BE2C (cell line): ENCODE measurements around the gene CRB2.

ENCODE experiments used
- DNase-seq: peaks from one replicate; pipeline ENCODE4 v3.0.0-alpha.2; 2020
- H3K27me3 ChIP-seq: fragments of 250-450 bp; sonication (Bioruptor Pico); 2 replicates; pipeline ENCODE4 v1.5.1; 2020; ENCODE audit warnings: mild to moderate bottlenecking
- H3K36me3 ChIP-seq: fragments of 250-450 bp; sonication (Bioruptor Pico); 2 replicates; pipeline ENCODE4 v1.5.1; 2020; ENCODE audit warnings: mild to moderate bottlenecking
- H3K4me1 ChIP-seq: fragments of 250-450 bp; sonication (Bioruptor Pico); 2 replicates; pipeline ENCODE4 v1.5.1; 2020
- H3K4me3 ChIP-seq: 2 replicates; pipeline ENCODE4 v1.5.1; 2011; ENCODE audit warnings: low read depth, low read length
- H3K9me3 ChIP-seq: fragments of 250-450 bp; sonication (Bioruptor Pico); 2 replicates; pipeline ENCODE4 v1.5.1; 2020
- TF ChIP-seq, protein P1 (sequence below): IDR thresholded peaks from 2 replicates; pipeline ENCODE4 v1.5.1; 2012; ENCODE audit warnings: mild to moderate bottlenecking, low read depth, low read length

Gene CRB2

DNA sequence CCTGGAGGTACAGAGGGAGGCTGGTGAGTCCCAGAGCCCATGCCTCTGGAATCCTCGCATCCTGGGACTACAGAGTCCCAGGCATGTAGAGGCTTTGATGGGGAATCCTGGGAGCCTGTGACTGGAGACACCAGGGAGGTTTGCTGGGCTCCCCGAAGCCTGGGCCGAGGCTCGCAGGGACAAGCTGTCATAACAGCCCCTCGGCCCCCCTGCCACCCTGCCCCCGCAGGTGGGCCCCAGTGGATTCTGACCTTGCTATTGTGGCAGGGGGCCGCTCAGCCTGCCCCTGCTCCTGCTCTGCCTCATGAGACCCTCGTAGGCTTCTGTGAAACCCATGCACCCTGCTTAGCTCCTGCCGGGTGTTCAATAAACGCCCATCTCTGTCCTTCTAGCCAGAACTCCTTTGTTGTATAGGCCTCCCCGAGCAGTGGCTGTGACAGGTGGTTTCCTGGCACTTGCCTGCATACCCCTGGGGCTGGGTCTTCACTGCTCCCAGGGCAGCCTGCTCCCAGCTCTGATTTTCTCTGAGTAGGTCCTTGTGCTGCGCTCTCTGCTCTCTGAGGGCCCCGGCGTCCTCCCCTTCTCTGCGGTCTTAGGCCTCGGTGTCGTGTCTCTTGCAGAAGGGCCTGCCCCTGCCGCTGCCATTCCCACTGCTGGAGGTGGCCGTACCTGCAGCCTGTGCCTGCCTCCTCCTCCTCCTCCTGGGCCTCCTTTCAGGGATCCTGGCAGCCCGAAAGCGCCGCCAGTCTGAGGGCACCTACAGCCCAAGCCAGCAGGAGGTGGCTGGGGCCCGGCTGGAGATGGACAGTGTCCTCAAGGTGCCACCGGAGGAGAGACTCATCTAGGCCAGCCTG is 20.4 kb downstream of the CRB2 start:
- TF ChIP-seq, protein P1, sequence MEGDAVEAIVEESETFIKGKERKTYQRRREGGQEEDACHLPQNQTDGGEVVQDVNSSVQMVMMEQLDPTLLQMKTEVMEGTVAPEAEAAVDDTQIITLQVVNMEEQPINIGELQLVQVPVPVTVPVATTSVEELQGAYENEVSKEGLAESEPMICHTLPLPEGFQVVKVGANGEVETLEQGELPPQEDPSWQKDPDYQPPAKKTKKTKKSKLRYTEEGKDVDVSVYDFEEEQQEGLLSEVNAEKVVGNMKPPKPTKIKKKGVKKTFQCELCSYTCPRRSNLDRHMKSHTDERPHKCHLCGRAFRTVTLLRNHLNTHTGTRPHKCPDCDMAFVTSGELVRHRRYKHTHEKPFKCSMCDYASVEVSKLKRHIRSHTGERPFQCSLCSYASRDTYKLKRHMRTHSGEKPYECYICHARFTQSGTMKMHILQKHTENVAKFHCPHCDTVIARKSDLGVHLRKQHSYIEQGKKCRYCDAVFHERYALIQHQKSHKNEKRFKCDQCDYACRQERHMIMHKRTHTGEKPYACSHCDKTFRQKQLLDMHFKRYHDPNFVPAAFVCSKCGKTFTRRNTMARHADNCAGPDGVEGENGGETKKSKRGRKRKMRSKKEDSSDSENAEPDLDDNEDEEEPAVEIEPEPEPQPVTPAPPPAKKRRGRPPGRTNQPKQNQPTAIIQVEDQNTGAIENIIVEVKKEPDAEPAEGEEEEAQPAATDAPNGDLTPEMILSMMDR, result no peak
- Histone ChIP-seq H3K36me3 (no peaks in the 10 kb centered on the region), H3K4me1 (peaks cover 16% of the 10 kb centered on the region), H3K9me3 (no peaks in the 10 kb centered on the region), H3K27me3 (peaks cover 28% of the 10 kb centered on the region), H3K4me3 (no peak overlapping the region)
- DNase-seq, result no peak

DNA sequence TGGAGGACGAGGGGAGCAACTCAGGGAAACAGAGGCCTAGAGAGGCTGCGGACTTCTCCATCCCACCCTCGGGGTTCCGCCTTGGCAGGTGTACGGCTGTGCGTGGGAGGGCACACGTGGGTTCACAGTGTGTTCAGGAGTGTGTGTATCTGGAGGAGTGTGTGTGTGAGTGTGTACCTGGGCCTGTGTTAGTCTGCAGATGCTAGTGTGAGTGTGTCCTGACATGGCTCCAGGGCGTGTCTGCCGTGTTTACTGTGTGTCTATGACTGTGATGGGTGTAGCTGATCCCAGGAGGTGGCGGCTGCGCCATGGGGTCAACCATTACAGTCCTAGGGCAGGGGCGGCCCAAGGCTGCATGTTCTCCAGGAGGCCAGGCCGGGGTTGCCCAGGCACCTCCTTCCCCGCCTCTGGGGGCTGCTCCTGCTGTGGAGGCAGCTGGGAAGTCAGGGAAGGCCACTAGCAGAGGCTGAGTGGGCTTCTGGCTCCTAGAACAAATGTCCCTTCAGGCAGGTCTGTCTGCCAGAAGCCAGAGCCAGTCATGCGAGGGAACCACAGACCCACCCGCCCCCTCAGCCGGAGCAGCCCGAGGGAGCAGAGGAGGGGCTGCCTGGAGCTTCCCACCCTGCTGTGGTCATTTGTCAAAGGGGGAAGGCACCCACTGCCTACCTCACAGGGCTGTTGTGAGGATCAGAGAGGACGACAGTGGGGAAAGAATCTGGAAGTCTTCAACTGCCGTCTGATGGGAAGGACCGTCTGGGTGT is 21.4 kb downstream of the CRB2 start:
- Histone ChIP-seq H3K9me3 (no peaks in the 10 kb centered on the region), H3K27me3 (peaks cover 19% of the 10 kb centered on the region), H3K4me1 (peaks cover 16% of the 10 kb centered on the region), H3K4me3 (no peak overlapping the region), H3K36me3 (no peaks in the 10 kb centered on the region)
- TF ChIP-seq, protein P1, result no peak
- DNase-seq, result peak; percentile 79

DNA sequence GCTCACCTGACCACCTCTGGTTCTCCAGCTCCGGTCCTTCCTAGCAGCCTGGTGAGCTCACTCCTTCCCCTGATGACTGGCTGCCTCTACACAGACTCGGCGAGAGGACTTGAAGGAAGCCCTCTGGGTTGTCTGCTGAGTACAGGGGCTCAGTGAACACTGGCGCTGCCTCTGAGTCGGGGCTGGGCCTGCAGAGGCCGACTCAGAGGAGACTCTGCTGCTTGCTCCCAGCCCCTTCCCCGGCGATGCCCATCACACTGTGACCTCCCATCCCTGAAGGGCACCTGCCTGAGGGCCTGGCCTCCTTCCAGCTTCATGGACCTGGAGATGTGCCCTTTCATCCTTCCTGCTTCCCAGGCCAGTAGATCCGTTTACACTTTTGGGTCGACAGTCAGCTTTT is 22.0 kb downstream of the CRB2 start:
- no peak for DNase-seq
- TF ChIP-seq, protein P1, result no peak
- Histone ChIP-seq H3K36me3 (no peaks in the 10 kb centered on the region), H3K27me3 (peaks cover 12% of the 10 kb centered on the region), H3K4me3 (no peak overlapping the region), H3K9me3 (no peaks in the 10 kb centered on the region), H3K4me1 (peaks cover 16% of the 10 kb centered on the region)

DNA sequence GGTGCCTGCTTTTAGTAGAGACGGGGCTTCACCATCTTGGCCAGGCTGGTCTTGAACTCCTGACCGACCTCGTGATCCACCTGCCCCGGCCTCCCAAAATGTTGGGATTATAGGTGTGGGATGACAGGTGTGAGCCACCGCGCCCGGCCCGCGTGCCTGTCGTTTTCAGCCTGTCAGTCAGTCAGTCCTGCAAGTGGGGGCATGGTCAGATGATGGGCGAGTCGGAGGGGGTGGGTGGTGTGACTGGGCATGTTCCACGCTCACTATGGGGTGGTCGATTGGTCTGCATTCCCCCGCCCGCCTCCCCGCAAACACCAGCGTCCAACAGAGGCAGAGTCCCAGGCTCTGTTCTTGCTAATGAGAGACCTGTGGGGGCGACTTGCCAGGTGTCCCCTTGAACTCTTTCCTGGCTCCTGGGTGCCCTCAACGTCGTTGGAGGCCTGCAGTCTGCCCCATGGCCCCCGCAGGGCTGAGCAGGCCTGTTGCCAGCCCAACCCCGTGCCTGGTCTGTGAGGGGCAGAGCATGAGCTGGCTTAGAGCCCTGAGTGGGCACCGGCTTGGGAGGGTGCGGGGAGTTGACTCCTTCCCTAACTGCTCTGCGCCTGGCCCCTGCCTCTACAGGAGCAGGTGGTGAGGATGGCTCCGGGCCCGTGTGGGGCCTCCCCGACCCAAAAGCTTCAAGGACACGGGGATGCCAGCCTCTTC is 23.1 kb downstream of the CRB2 start:
- Histone ChIP-seq H3K36me3 (no peaks in the 10 kb centered on the region), H3K27me3 (peaks cover 4% of the 10 kb centered on the region), H3K4me3 (no peak overlapping the region), H3K4me1 (peaks cover 16% of the 10 kb centered on the region), H3K9me3 (no peaks in the 10 kb centered on the region)
- DNase-seq, result no peak
- TF ChIP-seq, protein P1, result no peak

DNA sequence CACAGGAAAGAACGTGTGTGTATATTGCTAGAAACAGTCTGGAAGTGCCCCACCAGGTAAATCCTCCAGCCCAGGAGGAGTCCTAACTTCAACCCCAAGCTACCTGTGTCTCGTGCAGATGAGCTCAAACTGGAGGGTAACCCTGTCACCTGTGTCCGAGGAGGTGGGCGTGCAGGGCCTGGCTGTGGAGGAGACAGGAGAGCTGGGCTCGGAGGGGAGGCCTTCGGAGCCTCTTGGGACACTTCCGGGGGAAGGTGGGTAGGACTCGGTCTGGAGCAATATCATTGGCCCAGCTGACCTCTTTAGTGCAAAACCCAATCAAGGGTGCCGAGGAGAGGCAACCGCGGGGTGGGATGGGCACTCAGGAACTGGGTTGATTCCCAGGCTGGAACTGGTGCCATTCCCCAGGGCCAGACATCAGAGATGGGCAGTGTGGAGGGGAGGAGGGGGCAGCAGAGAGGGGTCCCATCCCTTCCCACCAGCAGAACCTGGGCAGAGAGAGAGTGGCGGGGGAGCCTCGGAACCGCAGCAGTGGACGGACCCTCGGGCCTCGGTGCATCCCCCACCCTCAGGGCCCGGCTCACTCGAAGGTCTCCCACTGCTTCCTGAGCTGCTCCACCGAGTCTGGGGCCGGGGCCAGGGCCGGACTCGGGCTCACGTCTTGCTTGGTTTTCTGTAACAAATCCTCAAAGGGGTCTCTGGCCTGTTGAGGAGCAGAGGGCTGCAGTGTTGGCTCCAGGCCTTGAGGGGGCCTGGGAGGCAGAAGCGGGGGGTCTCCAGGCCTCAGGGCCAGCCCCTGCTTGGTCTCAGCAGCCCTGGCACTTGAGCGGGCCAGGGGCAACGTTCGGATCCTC is 25.1 kb downstream of the CRB2 start:
- no peak for DNase-seq
- Histone ChIP-seq H3K4me3 (no peak overlapping the region), H3K36me3 (no peaks in the 10 kb centered on the region), H3K4me1 (peaks cover 12% of the 10 kb centered on the region), H3K27me3 (no peaks in the 10 kb centered on the region), H3K9me3 (no peaks in the 10 kb centered on the region)
- TF ChIP-seq, protein P1, result no peak
